ENCODE measurements around the gene ANKRD27. TPM values are rescaled to one million over a fixed set of nuclear protein-coding genes. Genes with fewer than 3 reads are reported as not detected.

The ANKRD27 gene
- total RNA-seq, 2 experiments from 2014 or later, result 16.5 to 17.6 TPM

DNA sequence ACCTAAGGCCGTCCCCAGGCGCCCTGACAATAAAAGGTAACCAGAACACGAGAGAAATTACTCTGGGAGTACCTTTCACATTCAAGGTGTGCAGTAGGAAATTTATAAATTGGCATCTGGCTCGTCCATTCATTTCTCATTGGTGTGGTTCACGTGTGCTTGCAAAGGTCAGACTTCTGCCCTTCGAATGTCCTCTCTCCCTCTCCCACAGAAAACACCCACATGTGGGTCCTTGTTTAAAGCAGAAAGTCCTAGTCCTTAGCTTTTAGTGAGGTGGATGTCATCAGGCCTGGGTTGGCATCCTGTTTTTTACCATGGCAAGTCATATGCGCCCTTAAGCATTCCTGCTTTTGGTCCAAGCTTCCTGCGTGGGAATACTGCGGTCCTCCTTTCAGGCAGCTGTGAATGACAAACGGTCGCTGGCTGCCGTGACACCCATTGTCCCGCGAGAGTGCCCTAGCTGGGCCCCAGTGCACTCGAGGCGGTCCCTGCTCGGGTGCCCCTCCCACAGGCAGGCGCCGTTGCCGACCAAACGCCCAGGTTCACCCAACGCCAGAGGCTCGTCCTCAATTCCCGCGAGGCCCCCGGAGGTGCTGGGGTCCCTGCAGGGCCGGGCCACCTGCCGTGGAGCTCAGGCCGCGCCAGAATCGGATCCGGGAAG, 16.4 kb upstream of the ANKRD27 start, which contains the start of gene NUDT19:
Gene NUDT19, plus strand, starts transcription at position 531 of the 661 bp plus-strand sequence. CDS start 140 bp downstream, outside the sequence.
- Mint-ChIP-seq H3K27me3 (no peaks in the 10 kb centered on the region), H3K36me3 (ENCODE audit: low read depth) (peaks cover 27% of the 10 kb centered on the region), H3K4me3 (peak within 1 kb of the TSS; percentile 96), H3K27ac (peak within 1 kb of the TSS; percentile 80), H3K9me3 (no peaks in the 10 kb centered on the region), H3K4me1 (ENCODE audit: low read depth) (peaks cover 51% of the 10 kb centered on the region)
- ATAC-seq (ENCODE audit: poor library complexity) (peak; percentile 77), DNase-seq (peak; percentile 50 to 86 (median 72))
- Histone ChIP-seq H3K4me1 (ENCODE audit: insufficient read depth, low read length) (peaks cover 44% of the 10 kb centered on the region), H3K4me3 (ENCODE audit: low read length) (peak within 1 kb of the TSS; percentile 65), H3K9me3 (ENCODE audit: control insufficient read depth in 1 of 2, insufficient read depth in 1 of 2, low read length in 2 of 2) (no peaks in the 10 kb centered on the region), H3K36me3 (ENCODE audit: insufficient read depth, low read length) (no peaks in the 10 kb centered on the region), H3K27me3 (ENCODE audit: control insufficient read depth in 1 of 2, insufficient read depth in 2 of 2, low read length in 2 of 2) (no peaks in the 10 kb centered on the region), H3K27ac (ENCODE audit: low read depth in 1 of 2, low read length in 2 of 2) (peak within 1 kb of the TSS; percentile 31 to 55)
- POLR2A ChIA-PET, result interaction anchor here (0.7 to 2.2 kb wide), 13 partner anchors 9 to 1351 kb away, joined by 3 to 58 read pairs (median 4); partner anchors contain the start of genes ANKRD27, CEP89, FAAP24 and PDCD5
- CTCF ChIA-PET, result interaction anchor here (0.5 to 1.2 kb wide), 5 partner anchors 12 to 92 kb away, joined by 3 read pairs; no protein-coding TSS in a partner anchor
- TF ChIP-seq, protein P1, sequence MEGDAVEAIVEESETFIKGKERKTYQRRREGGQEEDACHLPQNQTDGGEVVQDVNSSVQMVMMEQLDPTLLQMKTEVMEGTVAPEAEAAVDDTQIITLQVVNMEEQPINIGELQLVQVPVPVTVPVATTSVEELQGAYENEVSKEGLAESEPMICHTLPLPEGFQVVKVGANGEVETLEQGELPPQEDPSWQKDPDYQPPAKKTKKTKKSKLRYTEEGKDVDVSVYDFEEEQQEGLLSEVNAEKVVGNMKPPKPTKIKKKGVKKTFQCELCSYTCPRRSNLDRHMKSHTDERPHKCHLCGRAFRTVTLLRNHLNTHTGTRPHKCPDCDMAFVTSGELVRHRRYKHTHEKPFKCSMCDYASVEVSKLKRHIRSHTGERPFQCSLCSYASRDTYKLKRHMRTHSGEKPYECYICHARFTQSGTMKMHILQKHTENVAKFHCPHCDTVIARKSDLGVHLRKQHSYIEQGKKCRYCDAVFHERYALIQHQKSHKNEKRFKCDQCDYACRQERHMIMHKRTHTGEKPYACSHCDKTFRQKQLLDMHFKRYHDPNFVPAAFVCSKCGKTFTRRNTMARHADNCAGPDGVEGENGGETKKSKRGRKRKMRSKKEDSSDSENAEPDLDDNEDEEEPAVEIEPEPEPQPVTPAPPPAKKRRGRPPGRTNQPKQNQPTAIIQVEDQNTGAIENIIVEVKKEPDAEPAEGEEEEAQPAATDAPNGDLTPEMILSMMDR (IDR thresholded peaks at IDR 0.05), result no peak
- intact Hi-C loops (cut with DNase I, micrococcal nuclease), result loop anchor here (2.0 to 10.0 kb wide), 4 partner anchors 15 to 286 kb away; partner anchors contain the start of gene PDCD5 (in 1 of the 2)

DNA sequence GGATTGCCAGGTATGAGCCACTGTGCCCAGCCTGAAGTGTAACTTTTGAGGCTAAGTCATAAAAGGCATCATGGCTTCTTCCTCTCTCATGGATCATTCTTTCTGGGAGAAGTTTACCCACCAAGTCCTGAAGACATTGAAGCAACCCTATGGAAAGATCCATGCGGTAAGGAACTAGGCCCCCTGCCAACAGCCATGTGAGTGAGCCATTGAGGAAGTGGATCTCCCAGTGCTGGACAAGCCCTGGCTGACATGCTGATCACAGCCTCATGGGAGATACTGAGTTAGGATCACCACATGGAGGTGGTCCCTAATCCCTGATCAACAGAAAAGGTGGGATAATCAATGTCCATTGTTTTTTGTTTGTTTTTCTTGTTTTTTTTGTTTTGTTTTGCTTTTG, 13.3 kb upstream of the ANKRD27 start:
- H3K9me3 Mint-ChIP-seq, result no peaks in the 10 kb centered on the region
- intact Hi-C loops (cut with DNase I, micrococcal nuclease), result no loop called here
- TF ChIP-seq, protein P1 (IDR thresholded peaks at IDR 0.05), result no peak
- DNase-seq (no peak), ATAC-seq (ENCODE audit: poor library complexity) (no peak)
- H3K36me3 Mint-ChIP-seq (ENCODE audit: low read depth), result peaks cover 8% of the 10 kb centered on the region
- Histone ChIP-seq H3K27me3 (ENCODE audit: control insufficient read depth in 1 of 2, insufficient read depth in 2 of 2, low read length in 2 of 2) (no peaks in the 10 kb centered on the region), H3K9me3 (ENCODE audit: control insufficient read depth in 1 of 2, insufficient read depth in 1 of 2, low read length in 2 of 2) (no peaks in the 10 kb centered on the region), H3K36me3 (ENCODE audit: insufficient read depth, low read length) (no peaks in the 10 kb centered on the region), H3K27ac (ENCODE audit: low read depth in 1 of 2, low read length in 2 of 2) (no peak overlapping the region), H3K4me3 (ENCODE audit: low read length) (no peak overlapping the region), H3K4me1 (ENCODE audit: insufficient read depth, low read length) (peaks cover 21% of the 10 kb centered on the region)
- ChIA-PET CTCF (no interaction called here), POLR2A (no interaction called here)
- H3K27me3 Mint-ChIP-seq, result no peaks in the 10 kb centered on the region
- no peak overlapping the region for H3K4me3 Mint-ChIP-seq
- H3K4me1 Mint-ChIP-seq (ENCODE audit: low read depth), result peaks cover 22% of the 10 kb centered on the region
- H3K27ac Mint-ChIP-seq, result no peak overlapping the region

GRCh38 chr19:32687681-32688080, 12.7 kb upstream of the ANKRD27 start:
- peaks cover 15% of the 10 kb centered on the region for H3K4me1 ChIP-seq (ENCODE audit: insufficient read depth, low read length)
- DNase-seq (no peak), ATAC-seq (ENCODE audit: poor library complexity) (no peak)
- no peak overlapping the region for H3K4me3 Mint-ChIP-seq
- TF ChIP-seq, protein P1 (IDR thresholded peaks at IDR 0.05), result no peak
- H3K4me1 Mint-ChIP-seq (ENCODE audit: low read depth), result peaks cover 15% of the 10 kb centered on the region
- CTCF ChIA-PET, result interaction anchor here (0.7 kb wide), 1 partner anchor 12 kb away, joined by 3 read pairs; the partner anchor contains the start of gene RGS9BP
- H3K27me3 ChIP-seq (ENCODE audit: control insufficient read depth in 1 of 2, insufficient read depth in 2 of 2, low read length in 2 of 2), result no peaks in the 10 kb centered on the region
- H3K9me3 Mint-ChIP-seq, result no peaks in the 10 kb centered on the region
- H3K27ac Mint-ChIP-seq, result no peak overlapping the region
- no peak overlapping the region for H3K27ac ChIP-seq (ENCODE audit: low read depth in 1 of 2, low read length in 2 of 2)
- no peak overlapping the region for H3K4me3 ChIP-seq (ENCODE audit: low read length)
- no peaks in the 10 kb centered on the region for H3K9me3 ChIP-seq (ENCODE audit: control insufficient read depth in 1 of 2, insufficient read depth in 1 of 2, low read length in 2 of 2)
- H3K27me3 Mint-ChIP-seq, result no peaks in the 10 kb centered on the region
- POLR2A ChIA-PET, result no interaction called here
- H3K36me3 ChIP-seq (ENCODE audit: insufficient read depth, low read length), result no peaks in the 10 kb centered on the region
- intact Hi-C loops (cut with DNase I, micrococcal nuclease), result no loop called here
- H3K36me3 Mint-ChIP-seq (ENCODE audit: low read depth), result peaks cover 2% of the 10 kb centered on the region

All from CD4-positive, alpha-beta T cell (primary cell).